ENCODE results near the gene OR52D1. TPM values are rescaled to one million over a fixed set of nuclear protein-coding genes. Genes with fewer than 3 reads are reported as not detected.

OR52D1 gene
- total and polyA plus RNA-seq, 9 of the 15 experiments (the other 6 are each of a cell fraction or from before 2014, with no cell fraction given) = 0.14 to 1.3 (median 0.97) TPM; not detected in 6

DNA sequence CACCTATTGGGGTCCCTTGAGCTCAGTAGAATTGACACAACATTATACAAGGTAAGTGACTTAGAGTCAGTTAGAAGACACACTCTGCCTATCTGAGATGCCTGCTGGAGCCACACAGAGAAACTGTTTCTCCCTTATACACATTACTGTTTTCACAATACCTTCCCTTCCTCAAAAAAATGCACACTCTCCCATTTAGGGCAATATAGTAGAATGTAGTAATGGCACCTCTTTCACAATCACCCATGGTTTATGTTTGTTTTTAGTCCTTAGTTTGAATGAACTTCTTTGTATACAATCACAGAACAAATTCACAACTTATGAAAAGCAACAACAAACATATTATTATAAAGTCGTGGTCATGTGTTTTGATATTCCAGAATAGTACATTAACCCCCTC is 45.6 kb downstream of the OR52D1 start:
- H3K9ac ChIP-seq (ENCODE audit: insufficient read depth in 1 of 2, low read depth in 2 of 2, low read length in 2 of 2) = no peak overlapping the region
- TF ChIP-seq CEBPB (tag; IDR thresholded peaks at IDR 0.05) = peak; percentile 72
- no peak for TF ChIP-seq DPF2 (IDR thresholded peaks at IDR 0.05)
- TF ChIP-seq, protein P1, sequence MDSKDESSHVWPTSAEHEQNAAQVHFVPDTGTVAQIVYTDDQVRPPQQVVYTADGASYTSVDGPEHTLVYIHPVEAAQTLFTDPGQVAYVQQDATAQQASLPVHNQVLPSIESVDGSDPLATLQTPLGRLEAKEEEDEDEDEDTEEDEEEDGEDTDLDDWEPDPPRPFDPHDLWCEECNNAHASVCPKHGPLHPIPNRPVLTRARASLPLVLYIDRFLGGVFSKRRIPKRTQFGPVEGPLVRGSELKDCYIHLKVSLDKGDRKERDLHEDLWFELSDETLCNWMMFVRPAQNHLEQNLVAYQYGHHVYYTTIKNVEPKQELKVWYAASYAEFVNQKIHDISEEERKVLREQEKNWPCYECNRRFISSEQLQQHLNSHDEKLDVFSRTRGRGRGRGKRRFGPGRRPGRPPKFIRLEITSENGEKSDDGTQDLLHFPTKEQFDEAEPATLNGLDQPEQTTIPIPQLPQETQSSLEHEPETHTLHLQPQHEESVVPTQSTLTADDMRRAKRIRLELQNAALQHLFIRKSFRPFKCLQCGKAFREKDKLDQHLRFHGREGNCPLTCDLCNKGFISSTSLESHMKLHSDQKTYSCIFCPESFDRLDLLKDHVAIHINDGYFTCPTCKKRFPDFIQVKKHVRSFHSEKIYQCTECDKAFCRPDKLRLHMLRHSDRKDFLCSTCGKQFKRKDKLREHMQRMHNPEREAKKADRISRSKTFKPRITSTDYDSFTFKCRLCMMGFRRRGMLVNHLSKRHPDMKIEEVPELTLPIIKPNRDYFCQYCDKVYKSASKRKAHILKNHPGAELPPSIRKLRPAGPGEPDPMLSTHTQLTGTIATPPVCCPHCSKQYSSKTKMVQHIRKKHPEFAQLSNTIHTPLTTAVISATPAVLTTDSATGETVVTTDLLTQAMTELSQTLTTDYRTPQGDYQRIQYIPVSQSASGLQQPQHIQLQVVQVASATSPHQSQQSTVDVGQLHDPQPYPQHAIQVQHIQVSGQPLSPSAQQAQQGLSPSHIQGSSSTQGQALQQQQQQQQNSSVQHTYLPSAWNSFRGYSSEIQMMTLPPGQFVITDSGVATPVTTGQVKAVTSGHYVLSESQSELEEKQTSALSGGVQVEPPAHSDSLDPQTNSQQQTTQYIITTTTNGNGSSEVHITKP (IDR thresholded peaks at IDR 0.05; ENCODE audit: partially characterized antibody) = peak; percentile 25
- no peak overlapping the region for H3K4me3 ChIP-seq
- 0 out of 2 replicates have a peak, but pooled peaks cover 2% of the 10 kb centered on the region for H3K9me3 ChIP-seq (replicated peaks; ENCODE audit: control insufficient read depth, insufficient read depth, low read depth, low read length)
- FAIRE-seq = no peak
- no peaks in the 10 kb centered on the region for H3K9me1 ChIP-seq (ENCODE audit: control insufficient read depth, insufficient read depth, low read length)
- H2AFZ ChIP-seq (ENCODE audit: low read depth, low read length) = peak overlapping the region; percentile 78
- peak in 1 of 4 experiments; percentile 23 for DNase-seq (ENCODE audit: extremely low read depth in 1 of 4, low spot score in 3 of 4)
- no peaks in the 10 kb centered on the region for H3K27me3 ChIP-seq (ENCODE audit: control insufficient read depth in 2 of 2, insufficient read depth in 2 of 2, low read length in 2 of 2)
- intact Hi-C loops (cut with micrococcal nuclease) = no loop called here
- CTCF ChIA-PET (ENCODE audit: low intra/inter-chr PET ratio) = no interaction called here
- BruUV-seq (replicated peaks) = no TSS peak
- no peaks in the 10 kb centered on the region for H4K20me1 ChIP-seq (replicated peaks; ENCODE audit: control insufficient read depth, insufficient read depth, low read length)
- in situ Hi-C loops (cut with MboI) = no loop called here
- H3K27ac ChIP-seq (ENCODE audit: extremely low read depth, low read depth, low read length) = no peak overlapping the region; the same call in 2 of the 3 replicates
- no peaks in the 10 kb centered on the region for H3K36me3 ChIP-seq (ENCODE audit: control insufficient read depth, insufficient read depth, low read length)
- peak; percentile 51 for ATAC-seq
- POLR2A ChIA-PET = no interaction called here
- H3K4me1 ChIP-seq (replicated peaks in 1 of 2; ENCODE audit: control insufficient read depth in 2 of 2, insufficient read depth in 2 of 2, low read length in 2 of 2) = peaks cover 0 to 37% of the 10 kb centered on the region in 2 experiments; a peak in 4 of 5 replicates
- no peaks in the 10 kb centered on the region for H3K79me2 ChIP-seq (ENCODE audit: control insufficient read depth, insufficient read depth, low read length)
- H3K4me2 ChIP-seq (ENCODE audit: insufficient read depth, low read length) = 0 out of 2 replicates have a peak overlapping the region, but pooled peaks have one; percentile 1
- 6% methylated on average over 1 of the region's 1 CpG for WGBS (ENCODE audit: insufficient coverage, low coverage, missing lambda C conversion rate)

Measured in K562 (cell line).